ENCODE results near the gene ACSL6. TPM values are rescaled to one million over a fixed set of nuclear protein-coding genes. Genes with fewer than 3 reads are reported as not detected.

ACSL6 gene
- total and polyA plus RNA-seq, 10 of the 15 experiments (the other 5 are each of a cell fraction or from before 2014, with no cell fraction given): 0.06 to 0.53 TPM; not detected in 8

DNA sequence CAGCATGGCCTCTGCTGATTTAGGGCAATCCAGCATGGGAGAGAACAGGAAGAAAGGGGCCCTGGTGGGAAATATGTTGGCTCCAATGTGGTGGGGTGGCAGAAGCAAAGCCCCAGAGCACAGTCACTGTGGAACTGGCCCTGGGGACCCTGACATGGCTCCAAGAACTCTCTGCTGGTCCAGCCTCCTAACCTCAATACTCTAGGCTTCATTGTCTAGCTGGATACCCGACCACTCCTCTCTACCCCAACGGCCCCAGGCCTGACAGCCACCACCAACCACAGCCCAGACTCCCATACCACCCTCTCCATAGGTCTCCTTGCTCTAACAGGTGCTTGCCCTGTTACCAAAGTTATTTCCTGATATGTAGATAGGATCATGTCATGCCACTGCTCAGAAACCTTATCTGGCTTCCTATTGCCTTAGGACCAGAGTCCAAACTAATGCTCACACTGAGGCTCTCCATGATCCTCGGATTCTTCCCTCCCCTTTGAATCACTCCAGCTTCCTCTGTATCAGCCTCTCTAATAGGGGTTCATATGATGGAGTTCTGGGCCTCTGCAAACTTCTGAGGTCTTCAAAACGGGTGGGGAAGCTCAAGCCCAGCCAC, 12.9 kb downstream of the ACSL6 start:
- ChIA-PET POLR2A (no interaction called here), CTCF (interaction anchor here (0.8 to 4.3 kb wide), 3 partner anchors 9 to 561 kb away, joined by 3 to 31 read pairs (median 3); no protein-coding TSS in a partner anchor), SMC1A (ENCODE audit: uncharacterized antibody, unreplicated experiment) (interaction anchor here (0.6 to 2.4 kb wide), 3 partner anchors 9 to 483 kb away, joined by 3 to 8 read pairs (median 3); no protein-coding TSS in a partner anchor), RAD21 (ENCODE audit: unreplicated experiment) (interaction anchor here (0.6 kb wide), 1 partner anchor 411 kb away, joined by 3 read pairs; no protein-coding TSS in a partner anchor)
- no peak overlapping the region for H3K9ac ChIP-seq (ENCODE audit: control insufficient read depth, insufficient read depth, low read length)
- no peaks in the 10 kb centered on the region; the same call in 1 of the 2 replicates for H3K4me1 ChIP-seq (ENCODE audit: control insufficient read depth, insufficient read depth, low read length)
- H3K4me2 ChIP-seq (ENCODE audit: control insufficient read depth, insufficient read depth): no peak overlapping the region
- FAIRE-seq (no peak), DNase-seq (ENCODE audit: low read depth, low spot score) (no peak), ATAC-seq (no peak)
- no TSS peak for BruUV-seq (replicated peaks)
- TF ChIP-seq SMAD5 (IDR thresholded peaks at IDR 0.05; ENCODE audit: low read depth): no peak
- no peak for TF ChIP-seq SUPT20H (IDR thresholded peaks at IDR 0.05; ENCODE audit: borderline replicate concordance, control insufficient read depth, low read depth, low read length)
- TF ChIP-seq SUZ12 (IDR thresholded peaks at IDR 0.05; ENCODE audit: unreplicated experiment): no peak
- TF ChIP-seq SMARCA5 (IDR thresholded peaks at IDR 0.05): no peak
- TF ChIP-seq, protein P1, sequence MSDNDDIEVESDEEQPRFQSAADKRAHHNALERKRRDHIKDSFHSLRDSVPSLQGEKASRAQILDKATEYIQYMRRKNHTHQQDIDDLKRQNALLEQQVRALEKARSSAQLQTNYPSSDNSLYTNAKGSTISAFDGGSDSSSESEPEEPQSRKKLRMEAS (IDR thresholded peaks at IDR 0.05; ENCODE audit: low read depth, low read length): no peak
- TF ChIP-seq NR2C1 (IDR thresholded peaks at IDR 0.05): no peak
- TF ChIP-seq RFX5 (IDR thresholded peaks at IDR 0.05; ENCODE audit: low read depth, low read length): no peak
- TF ChIP-seq KAT2A (conservative IDR thresholded peaks at IDR 0.05; ENCODE audit: control insufficient read depth, low read depth, low read length): no peak
- no peak for TF ChIP-seq MTA3 (IDR thresholded peaks at IDR 0.05; ENCODE audit: borderline replicate concordance, low read length)
- TF ChIP-seq MEF2A (IDR thresholded peaks at IDR 0.05; ENCODE audit: insufficient read depth, low read depth, low read length): no peak
- no peak for TF ChIP-seq ZZZ3 (IDR thresholded peaks at IDR 0.05; ENCODE audit: control insufficient read depth, insufficient read length, low read depth)
- TF ChIP-seq, protein P2, sequence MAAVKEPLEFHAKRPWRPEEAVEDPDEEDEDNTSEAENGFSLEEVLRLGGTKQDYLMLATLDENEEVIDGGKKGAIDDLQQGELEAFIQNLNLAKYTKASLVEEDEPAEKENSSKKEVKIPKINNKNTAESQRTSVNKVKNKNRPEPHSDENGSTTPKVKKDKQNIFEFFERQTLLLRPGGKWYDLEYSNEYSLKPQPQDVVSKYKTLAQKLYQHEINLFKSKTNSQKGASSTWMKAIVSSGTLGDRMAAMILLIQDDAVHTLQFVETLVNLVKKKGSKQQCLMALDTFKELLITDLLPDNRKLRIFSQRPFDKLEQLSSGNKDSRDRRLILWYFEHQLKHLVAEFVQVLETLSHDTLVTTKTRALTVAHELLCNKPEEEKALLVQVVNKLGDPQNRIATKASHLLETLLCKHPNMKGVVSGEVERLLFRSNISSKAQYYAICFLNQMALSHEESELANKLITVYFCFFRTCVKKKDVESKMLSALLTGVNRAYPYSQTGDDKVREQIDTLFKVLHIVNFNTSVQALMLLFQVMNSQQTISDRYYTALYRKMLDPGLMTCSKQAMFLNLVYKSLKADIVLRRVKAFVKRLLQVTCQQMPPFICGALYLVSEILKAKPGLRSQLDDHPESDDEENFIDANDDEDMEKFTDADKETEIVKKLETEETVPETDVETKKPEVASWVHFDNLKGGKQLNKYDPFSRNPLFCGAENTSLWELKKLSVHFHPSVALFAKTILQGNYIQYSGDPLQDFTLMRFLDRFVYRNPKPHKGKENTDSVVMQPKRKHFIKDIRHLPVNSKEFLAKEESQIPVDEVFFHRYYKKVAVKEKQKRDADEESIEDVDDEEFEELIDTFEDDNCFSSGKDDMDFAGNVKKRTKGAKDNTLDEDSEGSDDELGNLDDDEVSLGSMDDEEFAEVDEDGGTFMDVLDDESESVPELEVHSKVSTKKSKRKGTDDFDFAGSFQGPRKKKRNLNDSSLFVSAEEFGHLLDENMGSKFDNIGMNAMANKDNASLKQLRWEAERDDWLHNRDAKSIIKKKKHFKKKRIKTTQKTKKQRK (IDR thresholded peaks at IDR 0.05; ENCODE audit: low read depth, low read length): no peak
- intact Hi-C loops (cut with micrococcal nuclease; ENCODE audit: unreplicated experiment) (no loop called here), in situ Hi-C loops (cut with MboI) (no loop called here)
- WGBS (ENCODE audit: insufficient coverage, insufficient replicate concordance, low lambda C conversion rate, missing lambda C conversion rate): 0% methylated on average over 4 of the region's 4 CpGs
- no peak overlapping the region for H3K27ac ChIP-seq (ENCODE audit: control insufficient read depth, insufficient read depth)
- H3K36me3 ChIP-seq (ENCODE audit: control insufficient read depth in 2 of 2, insufficient read depth in 2 of 2, low read length in 1 of 2): no peaks in the 10 kb centered on the region
- H3K4me3 ChIP-seq: no peak overlapping the region
- peaks cover 0 to 2% of the 10 kb centered on the region in 2 experiments; a peak in 1 of 4 replicates for H3K27me3 ChIP-seq (replicated peaks in 1 of 2; ENCODE audit: control insufficient read depth in 2 of 2, insufficient read depth in 2 of 2, low read length in 1 of 2)
- H4K20me1 ChIP-seq (ENCODE audit: control insufficient read depth, insufficient read depth): no peaks in the 10 kb centered on the region
- no peak overlapping the region for H2AFZ ChIP-seq (ENCODE audit: control insufficient read depth, low read depth, low read length)
- H3K9me3 ChIP-seq (replicated peaks; ENCODE audit: control insufficient read depth, insufficient read depth, low read length): no peaks in the 10 kb centered on the region
- no peaks in the 10 kb centered on the region for H3K79me2 ChIP-seq (ENCODE audit: control insufficient read depth, insufficient read depth, low read length)
